Keratinocyte (primary cell): ENCODE results near the gene LDLRAD2.

Source experiments
- CTCF ChIP-seq, 3 experiments: IDR thresholded peaks in 1 of 3; conservative IDR thresholded peaks in 1 of 3; optimal IDR thresholded peaks in 1 of 3; 2 replicates in 2 of 3; 3 replicates in 1 of 3; pipeline versions ENCODE3 to v1.5.1; 2011; ENCODE audit warnings: low read length in 3 of 3, mild to moderate bottlenecking in 3 of 3, moderate library complexity in 2 of 3, control low read depth in 1 of 3, inconsistent platforms in 1 of 3; ENCODE audit not compliant: insufficient read depth in 2 of 3; ENCODE audit errors: extremely low read depth in 1 of 3
- EZH2 ChIP-seq: IDR thresholded peaks from one replicate; pipeline ENCODE4 v1.6.1; 2012; ENCODE audit warnings: inconsistent platforms, mild to moderate bottlenecking, low read length, moderate library complexity

GRCh38 chr1:21825393-21825792 lies 13.3 kb downstream of the LDLRAD2 start:
- no peak for TF ChIP-seq EZH2
- no peak for TF ChIP-seq CTCF (optimal IDR thresholded peaks at IDR 0.05 in 1 of 3, IDR thresholded peaks at IDR 0.05 in 1 of 3, conservative IDR thresholded peaks at IDR 0.05 in 1 of 3; ENCODE audit: extremely low read depth in 1 of 3, insufficient read depth in 2 of 3, low read length in 3 of 3)
